NCI-H226 (cell line): Measurements from ENCODE around the gene SPOCK1.
"Not testable (repeated sequence)": the region's sequence is repeated elsewhere in the genome, so short reads cannot be mapped to it uniquely, and the experiment has no call there.

Experiments
- DNase-seq: peaks from one replicate; pipeline ENCODE4 v3.0.0-alpha.2; 2015

Gene SPOCK1

DNA sequence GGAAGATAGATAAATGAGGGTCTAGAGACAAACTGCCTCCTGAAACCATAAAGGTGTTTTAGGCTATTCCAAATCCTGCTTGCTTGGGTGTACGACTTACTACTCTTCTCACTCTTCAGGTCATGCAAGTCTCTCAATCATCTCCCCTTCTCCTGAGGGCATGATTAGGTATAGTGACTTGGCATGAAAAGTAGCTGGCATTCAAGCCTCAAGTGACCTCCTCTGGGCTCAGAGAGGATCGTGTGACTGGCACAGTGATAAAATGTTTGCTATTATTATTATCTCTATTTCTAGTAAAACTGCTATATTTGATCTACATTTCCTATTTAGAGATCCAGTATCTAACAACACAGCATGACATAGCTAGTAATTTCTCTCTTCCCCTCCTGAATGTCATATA is 494.8 kb downstream of the SPOCK1 start:
- no peak for DNase-seq

DNA sequence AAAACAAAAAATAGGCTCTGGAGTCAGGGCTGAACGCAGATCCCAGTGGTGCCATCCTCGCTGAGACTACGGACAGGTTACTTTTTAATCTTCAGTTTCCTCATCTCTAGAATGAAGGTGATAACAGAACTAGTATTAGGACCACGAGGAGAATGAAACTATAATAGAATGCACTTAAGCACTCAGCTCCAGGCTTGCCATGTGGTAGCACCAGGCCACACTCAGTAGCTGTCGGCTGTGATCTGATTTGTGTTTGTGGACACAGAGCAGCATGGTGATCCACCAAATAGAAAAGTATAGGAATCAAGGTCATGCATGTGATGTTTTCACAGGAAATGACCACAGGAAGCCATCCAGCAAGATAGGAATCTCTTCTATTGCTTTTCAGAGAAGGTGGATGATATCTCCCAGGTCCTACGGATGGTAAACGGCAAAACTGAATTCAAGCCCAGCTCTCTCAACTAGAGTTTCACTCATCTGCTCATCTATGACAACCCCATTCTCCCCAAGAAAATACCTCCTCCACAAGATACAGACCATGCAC is 498.0 kb downstream of the SPOCK1 start:
- no peak for DNase-seq

DNA sequence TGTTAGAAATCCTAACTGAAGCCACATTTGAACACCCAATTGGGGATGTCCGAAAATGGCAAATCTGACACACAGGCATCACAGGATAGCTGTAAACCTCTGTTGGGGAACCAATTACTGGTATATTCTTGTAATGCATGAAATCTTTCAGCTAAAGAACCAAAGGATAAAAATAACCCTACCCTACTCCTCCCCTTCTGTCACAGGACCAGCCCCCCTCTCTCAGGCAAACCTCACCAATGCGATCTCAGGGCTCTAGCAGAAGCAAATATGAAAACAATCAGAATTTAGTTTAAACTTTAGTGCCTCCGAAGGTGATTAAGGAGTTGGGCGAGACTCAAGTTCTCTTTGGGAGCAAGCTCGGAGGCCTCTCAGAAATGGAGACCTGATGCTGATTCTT is 499.3 kb downstream of the SPOCK1 start:
- DNase-seq = no peak

DNA sequence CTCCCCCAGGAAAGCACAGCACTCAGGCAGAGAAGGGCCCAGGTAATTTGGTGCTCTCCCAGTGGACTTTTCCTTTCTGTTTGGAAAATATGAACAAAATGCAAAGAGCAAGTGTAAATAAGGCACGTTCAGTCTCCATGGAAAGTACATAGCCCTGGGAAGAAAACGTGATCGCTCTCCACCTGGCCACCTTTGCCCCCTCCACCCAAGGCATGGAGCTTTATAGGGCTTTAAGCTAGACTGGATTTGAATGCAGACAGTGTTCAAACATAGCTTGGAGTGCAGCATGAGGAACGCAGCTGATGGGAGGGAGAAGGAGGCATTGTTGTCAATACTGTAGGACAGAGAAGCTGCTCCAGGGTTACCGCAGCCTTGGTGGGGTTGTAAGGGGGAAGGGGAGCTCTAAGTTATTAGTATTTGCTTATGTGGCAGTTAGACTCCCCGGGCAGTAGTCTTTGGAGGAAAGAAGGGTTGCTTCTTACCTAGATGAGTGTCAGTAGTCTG is 500.2 kb downstream of the SPOCK1 start:
- no peak for DNase-seq

DNA sequence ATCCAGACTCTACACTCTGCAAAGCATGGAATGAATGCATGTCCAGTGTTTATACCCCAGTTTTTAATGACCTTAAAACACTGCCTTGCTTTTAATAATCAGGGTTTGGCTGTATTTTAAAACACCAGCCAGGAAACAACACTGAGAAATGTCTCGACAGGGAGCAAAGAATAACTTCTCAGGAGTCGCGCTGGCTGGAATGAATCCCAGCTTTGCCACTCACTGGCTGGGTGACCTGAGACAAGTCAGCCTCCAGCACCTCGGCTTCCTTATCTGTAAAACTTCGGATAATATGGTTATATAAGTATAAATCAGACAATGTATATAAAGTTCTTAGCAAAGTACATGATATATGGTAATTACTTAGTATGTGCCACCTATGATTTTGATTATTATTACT is 505.0 kb downstream of the SPOCK1 start:
- DNase-seq = no peak

DNA sequence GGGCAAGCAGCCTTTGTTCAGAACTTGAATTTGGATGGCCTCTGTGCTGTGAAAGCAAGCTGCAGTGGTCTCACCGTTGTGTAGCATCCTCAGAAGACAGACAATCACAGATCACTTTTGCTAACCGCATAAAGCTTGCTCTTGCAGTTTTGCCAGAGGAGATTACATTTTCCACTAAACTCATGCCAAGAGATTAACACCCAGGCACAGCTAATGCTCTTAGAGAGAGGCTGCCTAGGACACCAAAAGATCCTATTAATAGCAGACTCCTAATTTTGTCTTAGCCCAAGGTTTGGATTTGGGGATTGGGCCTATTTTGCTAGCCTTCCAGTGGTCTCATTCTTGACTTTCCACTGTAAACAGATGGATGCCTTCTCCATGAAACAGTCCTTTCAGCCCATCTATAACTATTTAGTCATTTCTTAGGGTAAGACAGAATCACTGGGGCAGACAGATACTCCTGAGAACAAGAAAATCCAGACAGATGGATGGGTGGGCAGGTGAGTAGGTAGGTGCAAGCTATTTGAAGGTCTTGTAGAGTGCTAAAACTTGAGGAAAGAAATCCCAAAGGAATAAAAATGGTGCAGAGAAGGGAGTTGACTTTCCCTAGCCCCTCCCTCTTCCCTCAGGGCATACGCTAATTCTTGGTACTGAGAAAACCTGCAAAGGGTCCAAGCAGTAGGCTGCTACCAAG is 506.2 kb downstream of the SPOCK1 start:
- no peak for DNase-seq

DNA sequence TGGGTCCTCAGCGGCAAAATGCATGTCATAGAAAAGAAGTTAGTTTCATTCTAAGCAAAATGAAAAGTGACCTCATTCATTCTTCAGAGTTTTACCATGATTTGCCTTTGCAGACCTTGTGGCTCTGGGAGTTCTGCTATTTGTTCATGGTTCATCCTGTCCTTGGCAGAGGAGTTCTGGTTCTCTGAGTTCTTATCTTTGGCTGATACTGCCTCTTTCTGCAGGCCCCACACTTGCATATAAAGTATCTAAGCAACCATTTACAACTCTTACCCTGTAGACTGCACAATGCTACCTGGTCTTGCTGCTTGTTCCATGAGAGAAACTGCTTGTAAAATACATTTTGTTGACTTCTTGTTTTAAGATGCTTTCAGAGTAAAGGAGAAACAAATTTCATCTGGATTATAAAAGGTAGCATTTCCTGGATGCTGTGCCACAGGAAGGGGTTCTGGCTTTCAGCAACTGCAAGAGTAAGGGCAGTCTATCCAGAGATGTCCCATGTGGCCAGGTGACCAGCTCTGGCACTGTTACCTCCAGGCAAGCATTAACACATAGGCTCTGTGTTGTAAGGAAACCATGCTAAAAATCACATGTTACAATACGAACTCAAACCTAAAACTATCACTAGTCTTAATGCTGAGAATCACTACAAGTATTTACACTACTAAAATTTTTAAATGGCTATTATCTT is 513.2 kb downstream of the SPOCK1 start:
- no peak for DNase-seq

DNA sequence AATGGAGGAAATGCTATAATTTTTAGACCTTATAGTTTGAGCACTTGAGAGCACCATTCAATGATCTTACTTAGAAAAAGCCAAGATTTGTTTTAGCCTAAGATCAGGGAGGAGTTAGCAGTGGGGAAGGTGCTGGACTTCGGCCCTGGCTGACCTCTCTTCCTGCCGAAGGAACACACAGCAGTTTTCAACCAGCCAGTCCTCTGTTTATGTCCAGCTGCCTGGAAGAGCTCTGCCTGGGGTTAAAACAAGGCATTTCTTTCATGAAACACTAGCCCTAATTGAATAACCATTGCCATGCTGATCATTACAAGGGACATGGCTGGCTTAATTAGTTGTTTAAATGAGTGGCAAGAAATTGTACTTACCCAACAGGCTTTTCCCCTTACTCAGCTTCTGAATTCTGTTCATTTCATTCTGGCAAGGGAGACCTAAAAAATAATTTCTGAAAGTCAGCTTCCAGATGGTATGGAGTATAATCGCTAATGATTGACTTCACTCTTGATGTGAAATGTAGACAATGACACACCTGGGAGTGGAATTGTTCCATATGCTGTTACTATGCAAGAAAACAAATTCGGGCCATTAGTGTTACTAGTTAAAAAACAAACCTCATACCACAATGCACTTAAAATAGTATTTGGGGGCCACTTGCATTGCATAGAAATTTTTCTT is 514.2 kb downstream of the SPOCK1 start:
- DNase-seq = no peak

DNA sequence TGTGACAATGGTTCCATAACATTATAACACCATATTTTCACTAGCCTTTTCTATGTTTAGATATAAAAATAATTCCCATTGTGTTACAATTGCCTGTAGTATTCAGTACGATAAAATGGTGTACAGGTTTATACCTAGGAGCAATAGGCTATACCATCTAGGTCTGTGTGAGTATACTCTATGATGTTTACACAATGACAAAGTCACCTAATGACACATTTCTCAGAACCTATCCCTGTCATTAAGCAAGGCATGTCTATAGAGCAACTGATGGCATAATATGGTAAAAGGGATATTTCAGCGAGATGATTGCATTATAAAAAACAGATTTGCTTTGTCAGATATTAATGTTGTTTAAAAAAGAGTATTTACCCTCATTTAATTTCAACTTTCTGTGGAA is 517.2 kb downstream of the SPOCK1 start:
- DNase-seq = no peak

DNA sequence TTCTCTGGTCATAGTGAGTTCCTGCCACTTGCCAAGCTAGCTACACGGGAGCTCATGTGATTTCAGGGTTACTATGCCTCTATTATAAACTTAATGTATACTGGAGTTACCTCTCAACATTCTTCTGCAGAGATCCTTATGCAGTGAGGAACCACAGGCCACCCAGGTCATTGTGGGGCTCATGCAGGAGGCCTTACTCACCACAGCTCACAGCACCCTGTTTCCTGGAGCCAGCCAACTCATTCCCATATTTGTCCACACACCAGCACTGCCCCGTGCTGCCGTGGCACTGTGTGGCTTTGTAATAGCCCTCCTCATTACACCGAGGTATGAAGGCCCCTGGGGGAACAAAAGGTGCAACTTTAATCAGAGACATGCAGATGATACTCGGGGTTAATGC is 520.0 kb downstream of the SPOCK1 start:
- no peak for DNase-seq

DNA sequence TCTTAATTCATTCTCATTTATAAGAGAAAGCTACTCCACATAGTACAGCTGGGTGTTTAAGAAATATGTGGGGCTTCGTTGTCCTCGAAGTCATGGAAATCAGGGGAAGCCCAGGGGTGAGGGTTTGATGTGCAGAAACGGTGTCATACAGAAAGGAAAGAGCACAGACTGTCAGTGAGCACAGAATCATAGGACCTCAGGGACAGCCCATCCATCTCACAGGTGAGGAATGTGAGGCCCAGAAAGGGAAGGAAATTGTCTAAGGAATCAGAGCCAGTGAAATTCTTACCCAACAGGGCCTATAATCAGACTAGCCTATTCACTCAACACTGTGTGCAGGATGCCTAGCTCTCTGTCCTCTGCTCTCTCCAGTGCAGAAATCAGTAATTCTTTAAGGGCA is 535.6 kb downstream of the SPOCK1 start:
- no peak for DNase-seq

DNA sequence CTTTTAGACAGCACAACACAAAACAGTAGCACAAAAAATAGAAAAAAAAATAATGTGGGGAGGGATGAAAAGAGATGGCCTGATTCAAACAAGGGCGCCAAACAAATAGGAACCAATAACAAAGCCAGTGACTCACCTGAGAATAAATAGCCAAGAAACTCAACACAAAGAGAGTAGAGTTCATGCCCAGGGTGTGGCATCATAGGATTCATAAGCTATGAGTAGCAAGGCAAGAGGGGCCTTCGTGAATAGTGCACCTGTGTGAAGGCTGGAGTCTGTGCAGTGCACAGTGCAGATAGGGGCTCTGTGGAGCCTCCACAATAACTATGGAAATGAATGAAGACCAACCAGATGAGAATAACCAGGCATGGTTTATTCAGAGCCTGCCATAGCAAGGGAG is 541.7 kb downstream of the SPOCK1 start:
- DNase-seq = no peak

DNA sequence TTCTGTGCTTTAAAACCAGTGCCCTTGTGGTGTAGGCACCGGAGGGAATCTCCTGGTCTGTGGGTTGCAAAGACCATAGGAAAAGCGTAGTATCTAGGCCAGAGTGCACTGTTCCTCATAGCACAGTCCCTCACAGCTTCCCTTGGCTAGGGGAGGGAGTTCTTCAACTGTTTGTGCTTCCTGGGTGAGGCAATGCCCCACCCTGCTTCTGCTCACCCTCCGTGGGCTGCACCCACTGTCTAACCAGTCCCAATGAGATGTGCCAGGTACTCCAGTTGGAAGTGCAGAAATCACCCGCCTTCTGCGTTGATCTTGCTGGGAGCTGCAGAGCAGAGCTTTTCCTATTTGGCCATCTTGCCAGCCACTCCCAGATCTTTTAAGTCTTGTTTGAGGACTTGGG is 545.0 kb downstream of the SPOCK1 start:
- not testable (repeated sequence) for DNase-seq

DNA sequence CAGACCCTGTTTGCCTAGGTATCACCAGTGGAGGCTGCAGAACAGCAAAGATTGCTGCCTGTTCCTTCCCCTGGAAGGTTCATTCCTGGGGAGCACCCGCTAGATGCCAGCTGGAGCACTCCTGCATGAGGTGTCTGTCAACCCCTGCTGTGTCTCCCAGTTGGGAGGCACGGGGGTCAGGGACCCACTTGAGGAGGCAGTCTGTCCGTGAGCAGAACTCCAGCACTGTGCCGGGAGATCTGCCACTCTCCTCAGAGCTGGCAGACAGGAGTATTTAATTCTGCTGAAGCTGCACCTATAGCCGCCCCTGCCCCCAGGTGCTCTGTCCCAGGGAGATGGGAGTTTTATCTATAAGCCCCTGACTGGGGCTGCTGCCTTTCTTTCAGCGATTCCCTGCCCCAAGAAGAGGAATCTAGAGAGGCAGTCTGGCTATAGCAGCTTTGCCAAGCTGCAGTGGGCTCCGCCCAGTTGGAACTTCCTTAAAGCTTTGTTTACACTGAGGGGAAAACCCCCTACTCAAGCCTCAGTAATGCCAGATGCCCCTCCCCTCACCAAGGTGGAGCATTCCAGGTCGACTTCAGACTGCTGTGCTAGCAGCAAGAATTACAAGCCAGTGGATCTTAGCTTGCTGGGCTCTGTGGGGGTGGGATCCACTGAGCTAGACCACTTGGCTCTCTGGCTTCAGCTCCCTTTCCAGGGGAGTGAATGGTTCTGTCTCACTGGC is 545.6 kb downstream of the SPOCK1 start:
- not testable (repeated sequence) for DNase-seq

DNA sequence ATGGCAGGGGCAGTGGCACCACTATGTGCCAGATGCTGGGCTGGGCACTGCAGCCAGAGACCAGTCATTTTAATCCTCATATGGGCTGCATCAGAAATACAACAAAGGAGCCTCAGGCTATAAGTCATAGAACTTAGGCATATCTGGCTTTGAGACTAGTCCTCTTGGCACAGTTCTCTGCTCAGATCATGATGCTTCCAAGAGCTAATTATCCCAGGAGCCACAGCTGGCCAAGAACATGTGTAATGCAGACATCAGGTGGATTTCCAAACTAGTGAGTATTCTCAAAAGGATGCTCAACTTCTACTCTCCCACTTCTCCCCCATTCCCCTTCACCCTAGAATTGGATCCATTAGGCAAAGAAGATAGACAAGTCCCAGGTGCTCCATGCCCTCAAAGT is 571.6 kb downstream of the SPOCK1 start:
- DNase-seq = no peak

DNA sequence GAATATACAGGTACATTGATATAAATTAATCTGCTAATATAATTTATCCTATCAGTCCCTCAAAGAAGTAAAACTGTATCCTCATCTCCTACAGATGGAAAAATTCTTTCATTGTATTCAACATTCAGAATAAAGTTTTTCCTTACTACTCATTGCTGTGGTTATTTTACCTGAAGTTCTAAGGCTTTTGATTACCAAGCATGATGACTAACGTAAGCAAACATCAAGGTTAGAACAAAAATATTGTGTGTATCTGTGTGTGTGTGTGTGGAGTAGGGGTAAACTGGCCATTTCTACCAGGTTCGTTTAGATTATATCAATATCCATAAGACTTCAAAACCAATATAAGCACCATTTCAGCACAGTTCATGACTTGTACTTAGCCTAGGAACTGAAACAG is 573.1 kb downstream of the SPOCK1 start:
- no peak for DNase-seq
